ENCODE results near the gene PEX16.

PEX16 gene

GRCh38 chr11:45876401-45876800, 41.3 kb downstream of the PEX16 start:
- DNase-seq (ENCODE audit: low spot score): no peak

DNA sequence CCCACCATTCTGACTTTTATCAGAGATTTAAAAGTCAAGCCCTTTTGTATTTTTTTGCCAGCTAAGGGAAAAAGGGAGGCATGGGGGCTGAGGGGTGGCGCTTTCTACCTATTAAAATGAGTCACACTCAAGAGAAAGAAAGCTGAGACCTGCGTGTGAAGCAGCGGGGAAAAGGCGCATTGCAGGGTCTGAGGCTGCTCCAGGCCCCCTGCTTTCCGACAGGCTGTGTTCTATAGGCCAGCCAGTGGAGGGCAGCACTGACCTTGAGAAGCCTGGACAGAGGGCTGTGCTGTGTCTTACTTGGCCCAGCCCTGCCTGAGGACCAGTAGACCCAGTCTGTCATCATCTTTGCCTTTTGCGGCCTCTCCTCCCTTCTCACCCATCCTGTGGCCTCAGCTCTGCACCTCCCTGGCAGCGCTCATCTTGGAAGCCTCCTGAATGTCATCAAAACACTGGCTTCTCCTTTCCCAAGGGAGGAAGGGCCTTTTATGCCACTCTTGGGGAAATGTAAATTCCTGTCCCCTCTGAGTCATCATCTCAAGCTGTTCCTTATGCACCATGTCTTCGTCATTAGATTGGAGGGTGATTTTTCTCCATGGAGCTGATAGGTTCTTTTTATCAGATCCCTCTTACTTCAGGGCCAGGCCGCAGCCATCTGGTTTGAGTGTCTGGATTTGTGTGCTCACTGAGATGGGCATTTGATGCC, 44.9 kb downstream of the PEX16 start:
- peak; percentile 88 for DNase-seq (ENCODE audit: low spot score)

- DNase-seq (ENCODE audit: low spot score): no peak
Observed at GRCh38 chr11:45871638-45872037, 46.0 kb downstream of the PEX16 start.

DNA sequence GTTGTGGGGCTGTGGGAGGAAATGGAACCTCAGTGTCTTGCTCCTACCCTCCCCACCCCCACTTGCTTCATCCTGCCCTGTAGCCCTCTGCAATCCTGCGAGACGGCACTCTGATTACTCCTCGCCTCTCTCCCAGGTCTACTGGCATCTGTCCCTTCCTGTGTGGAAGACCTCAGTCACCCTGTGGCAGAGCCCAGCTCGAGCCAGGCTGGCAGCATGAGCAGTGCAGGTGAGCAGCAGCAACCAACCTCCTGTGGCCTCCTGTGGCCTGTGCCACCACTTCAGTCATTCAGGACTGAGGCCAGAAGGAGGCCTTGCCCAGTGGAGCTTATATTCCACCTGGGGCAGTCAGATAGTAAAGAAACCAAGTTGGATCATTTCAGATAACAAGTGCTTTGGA, 47.0 kb downstream of the PEX16 start:
- no peak for DNase-seq (ENCODE audit: low spot score)

- DNase-seq (ENCODE audit: low spot score): no peak
Observed at GRCh38 chr11:45869551-45869950, 48.1 kb downstream of the PEX16 start.

- no peak for DNase-seq (ENCODE audit: low spot score)
Observed at GRCh38 chr11:45864041-45864440, 53.6 kb downstream of the PEX16 start.

- DNase-seq (ENCODE audit: low spot score): no peak
Observed at GRCh38 chr11:45860764-45861510, 56.7 kb downstream of the PEX16 start.

- no peak for DNase-seq (ENCODE audit: low spot score)
Observed at GRCh38 chr11:45860348-45860747, 57.3 kb downstream of the PEX16 start.

Data from AG20443 (cell line).